Measurements from ENCODE around the gene CCDC6.

DNA sequence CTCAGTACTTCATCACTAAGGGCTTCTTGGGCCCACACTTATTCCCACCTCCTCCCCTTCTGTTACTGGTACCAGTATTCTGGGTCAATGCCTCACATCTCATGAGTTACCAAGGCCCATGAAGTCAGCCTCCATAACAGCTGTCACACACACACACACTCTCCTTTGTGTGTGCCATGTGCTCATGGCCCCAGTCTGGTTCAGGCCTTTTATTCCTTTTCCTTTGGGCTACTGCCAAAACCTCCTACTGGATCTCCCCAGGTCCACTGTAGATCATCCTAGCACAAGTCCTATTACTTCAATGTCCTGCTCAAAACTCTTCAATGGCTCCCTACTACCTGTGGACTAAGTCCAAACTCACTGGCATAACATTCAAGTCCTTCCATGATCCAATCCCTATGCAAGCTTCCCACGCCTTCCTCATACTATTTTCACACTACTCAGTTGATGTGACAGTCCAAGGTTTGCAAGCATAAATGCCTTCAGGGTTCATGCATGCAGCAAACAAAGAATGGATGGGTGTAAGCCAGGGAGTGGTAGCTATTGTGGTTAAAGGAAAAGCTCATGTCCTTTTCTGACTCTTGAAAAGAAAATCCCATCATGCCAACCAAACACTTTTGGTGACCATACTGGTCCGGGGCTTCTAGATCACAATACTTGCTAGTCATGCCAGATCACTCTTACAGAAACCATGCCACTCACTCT is 68.1 kb downstream of the CCDC6 start:
- TF ChIP-seq, protein P1, sequence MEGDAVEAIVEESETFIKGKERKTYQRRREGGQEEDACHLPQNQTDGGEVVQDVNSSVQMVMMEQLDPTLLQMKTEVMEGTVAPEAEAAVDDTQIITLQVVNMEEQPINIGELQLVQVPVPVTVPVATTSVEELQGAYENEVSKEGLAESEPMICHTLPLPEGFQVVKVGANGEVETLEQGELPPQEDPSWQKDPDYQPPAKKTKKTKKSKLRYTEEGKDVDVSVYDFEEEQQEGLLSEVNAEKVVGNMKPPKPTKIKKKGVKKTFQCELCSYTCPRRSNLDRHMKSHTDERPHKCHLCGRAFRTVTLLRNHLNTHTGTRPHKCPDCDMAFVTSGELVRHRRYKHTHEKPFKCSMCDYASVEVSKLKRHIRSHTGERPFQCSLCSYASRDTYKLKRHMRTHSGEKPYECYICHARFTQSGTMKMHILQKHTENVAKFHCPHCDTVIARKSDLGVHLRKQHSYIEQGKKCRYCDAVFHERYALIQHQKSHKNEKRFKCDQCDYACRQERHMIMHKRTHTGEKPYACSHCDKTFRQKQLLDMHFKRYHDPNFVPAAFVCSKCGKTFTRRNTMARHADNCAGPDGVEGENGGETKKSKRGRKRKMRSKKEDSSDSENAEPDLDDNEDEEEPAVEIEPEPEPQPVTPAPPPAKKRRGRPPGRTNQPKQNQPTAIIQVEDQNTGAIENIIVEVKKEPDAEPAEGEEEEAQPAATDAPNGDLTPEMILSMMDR (IDR thresholded peaks at IDR 0.05) = no peak
- TF ChIP-seq POLR2A (IDR thresholded peaks at IDR 0.05) = no peak
